Measurements from ENCODE around the gene MIB1.
A peak's percentile ranks its signal among the peaks of the same experiment; 100 is the strongest.

The MIB1 gene

DNA sequence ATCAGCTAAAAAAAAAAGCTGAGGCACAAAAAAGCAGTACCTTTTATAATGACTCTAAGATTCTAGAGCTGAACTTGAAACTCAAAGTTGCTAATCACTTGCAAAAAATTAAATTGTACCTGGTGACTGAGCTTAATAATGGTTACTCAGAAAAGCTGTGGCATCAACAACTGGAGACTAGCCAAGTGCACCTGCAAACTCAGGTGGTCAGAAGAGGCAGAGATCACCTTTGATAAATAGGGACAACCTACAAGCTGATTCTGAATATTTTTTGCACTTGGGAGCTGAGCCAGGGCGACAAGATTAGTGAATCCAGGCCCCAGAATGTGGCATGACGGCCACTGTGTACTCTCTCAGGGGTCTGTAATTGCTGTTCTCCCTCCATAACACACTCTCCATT is 39.0 kb upstream of the MIB1 start:
- peaks cover 60% of the 10 kb centered on the region for H3K79me2 ChIP-seq (ENCODE audit: low read length)
- H3K9me2 ChIP-seq (replicated peaks; ENCODE audit: insufficient read depth, low read length) = no peaks in the 10 kb centered on the region
- H3K9ac ChIP-seq (ENCODE audit: low read length) = no peak overlapping the region
- peaks cover 17% of the 10 kb centered on the region for H3K4me1 ChIP-seq (ENCODE audit: low read length)
- H3F3A ChIP-seq (ENCODE audit: insufficient read depth, low read length) = peaks cover 21% of the 10 kb centered on the region
- H2AFZ ChIP-seq (ENCODE audit: low read length) = no peak overlapping the region
- no peaks in the 10 kb centered on the region for H3K27me3 ChIP-seq (replicated peaks; ENCODE audit: insufficient read depth, low read length)
- H3K27ac ChIP-seq (ENCODE audit: low read length) = peak overlapping the region; percentile 24; the same call in 1 of the 2 replicates
- peak overlapping the region; percentile 76; the same call in 1 of the 2 replicates for H3K4me2 ChIP-seq (ENCODE audit: low read depth, low read length)
- TF ChIP-seq, protein P1, sequence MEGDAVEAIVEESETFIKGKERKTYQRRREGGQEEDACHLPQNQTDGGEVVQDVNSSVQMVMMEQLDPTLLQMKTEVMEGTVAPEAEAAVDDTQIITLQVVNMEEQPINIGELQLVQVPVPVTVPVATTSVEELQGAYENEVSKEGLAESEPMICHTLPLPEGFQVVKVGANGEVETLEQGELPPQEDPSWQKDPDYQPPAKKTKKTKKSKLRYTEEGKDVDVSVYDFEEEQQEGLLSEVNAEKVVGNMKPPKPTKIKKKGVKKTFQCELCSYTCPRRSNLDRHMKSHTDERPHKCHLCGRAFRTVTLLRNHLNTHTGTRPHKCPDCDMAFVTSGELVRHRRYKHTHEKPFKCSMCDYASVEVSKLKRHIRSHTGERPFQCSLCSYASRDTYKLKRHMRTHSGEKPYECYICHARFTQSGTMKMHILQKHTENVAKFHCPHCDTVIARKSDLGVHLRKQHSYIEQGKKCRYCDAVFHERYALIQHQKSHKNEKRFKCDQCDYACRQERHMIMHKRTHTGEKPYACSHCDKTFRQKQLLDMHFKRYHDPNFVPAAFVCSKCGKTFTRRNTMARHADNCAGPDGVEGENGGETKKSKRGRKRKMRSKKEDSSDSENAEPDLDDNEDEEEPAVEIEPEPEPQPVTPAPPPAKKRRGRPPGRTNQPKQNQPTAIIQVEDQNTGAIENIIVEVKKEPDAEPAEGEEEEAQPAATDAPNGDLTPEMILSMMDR (IDR thresholded peaks at IDR 0.05; ENCODE audit: low read length) = no peak
- peaks cover 5% of the 10 kb centered on the region; the same call in 1 of the 2 replicates for H3K36me3 ChIP-seq (replicated peaks; ENCODE audit: insufficient read depth, low read length)
- H4K20me1 ChIP-seq (ENCODE audit: insufficient read depth, low read length) = no peaks in the 10 kb centered on the region
- H3K4me3 ChIP-seq (ENCODE audit: low read length) = no peak overlapping the region
- DNase-seq = peak; percentile 33
- H3K9me3 ChIP-seq (replicated peaks; ENCODE audit: insufficient read depth, low read length) = no peaks in the 10 kb centered on the region

GRCh38 chr18:21702602-21703001 is 38.0 kb upstream of the MIB1 start:
- peak overlapping the region; percentile 19; the same call in 1 of the 2 replicates for H3K27ac ChIP-seq (ENCODE audit: low read length)
- peaks cover 21% of the 10 kb centered on the region for H3F3A ChIP-seq (ENCODE audit: insufficient read depth, low read length)
- peaks cover 17% of the 10 kb centered on the region for H3K4me1 ChIP-seq (ENCODE audit: low read length)
- no peak overlapping the region for H3K9ac ChIP-seq (ENCODE audit: low read length)
- no peaks in the 10 kb centered on the region for H4K20me1 ChIP-seq (ENCODE audit: insufficient read depth, low read length)
- no peaks in the 10 kb centered on the region for H3K9me2 ChIP-seq (replicated peaks; ENCODE audit: insufficient read depth, low read length)
- H3K9me3 ChIP-seq (replicated peaks; ENCODE audit: insufficient read depth, low read length) = no peaks in the 10 kb centered on the region
- peak overlapping the region; percentile 76 for H3K4me2 ChIP-seq (ENCODE audit: low read depth, low read length)
- no peak overlapping the region for H2AFZ ChIP-seq (ENCODE audit: low read length)
- TF ChIP-seq EZH2 (optimal IDR thresholded peaks at IDR 0.05; ENCODE audit: low read depth, low read length) (no peak), EZH2phosphoT487 (IDR thresholded peaks at IDR 0.05; ENCODE audit: low read length) (no peak)
- TF ChIP-seq, protein P1 (IDR thresholded peaks at IDR 0.05; ENCODE audit: low read length) = no peak
- peaks cover 5% of the 10 kb centered on the region; the same call in 1 of the 2 replicates for H3K36me3 ChIP-seq (replicated peaks; ENCODE audit: insufficient read depth, low read length)
- H3K4me3 ChIP-seq (ENCODE audit: low read length) = peak overlapping the region; percentile 93
- peaks cover 56% of the 10 kb centered on the region for H3K79me2 ChIP-seq (ENCODE audit: low read length)
- DNase-seq = no peak
- H3K27me3 ChIP-seq (replicated peaks; ENCODE audit: insufficient read depth, low read length) = no peaks in the 10 kb centered on the region

DNA sequence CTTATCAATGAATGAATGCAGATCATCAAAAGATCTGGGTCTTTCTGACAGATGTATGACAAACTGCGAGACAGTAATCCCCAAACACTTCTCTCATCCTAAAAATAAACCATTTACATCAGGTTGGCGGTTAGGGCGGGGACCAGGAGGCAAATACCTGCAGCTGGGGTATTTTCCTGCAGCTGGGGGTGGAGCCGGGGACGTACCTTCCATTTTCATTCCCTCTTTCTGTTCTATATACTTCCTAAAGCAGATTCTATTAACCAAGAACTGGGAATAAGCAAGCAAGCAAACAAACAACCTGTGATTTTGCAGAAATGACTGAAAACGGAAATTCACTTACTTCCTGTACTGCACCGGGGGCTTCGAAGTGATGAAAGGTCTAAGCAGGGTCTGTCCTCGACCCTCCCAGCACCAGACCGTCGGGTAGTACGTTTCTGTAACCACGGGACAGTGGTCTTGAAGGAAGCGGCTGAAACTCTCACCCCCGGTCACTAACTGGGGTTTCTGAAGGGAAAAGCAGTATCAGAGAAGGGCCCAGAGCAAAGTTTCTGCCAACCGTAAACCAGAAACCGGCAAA is 37.3 kb upstream of the MIB1 start:
- Histone ChIP-seq H3K79me2 (ENCODE audit: low read length) (peaks cover 56% of the 10 kb centered on the region), H3K9ac (ENCODE audit: low read length) (peak overlapping the region; percentile 88), H4K20me1 (ENCODE audit: insufficient read depth, low read length) (no peaks in the 10 kb centered on the region), H3K27me3 (replicated peaks; ENCODE audit: insufficient read depth, low read length) (no peaks in the 10 kb centered on the region), H3K36me3 (replicated peaks; ENCODE audit: insufficient read depth, low read length) (peaks cover 5% of the 10 kb centered on the region; the same call in 1 of the 2 replicates), H3K4me1 (ENCODE audit: low read length) (peaks cover 17% of the 10 kb centered on the region), H3K4me2 (ENCODE audit: low read depth, low read length) (peak overlapping the region; percentile 76), H3K9me2 (replicated peaks; ENCODE audit: insufficient read depth, low read length) (no peaks in the 10 kb centered on the region), H3K27ac (ENCODE audit: low read length) (peak overlapping the region; percentile 95), H3F3A (ENCODE audit: insufficient read depth, low read length) (peaks cover 21% of the 10 kb centered on the region), H2AFZ (ENCODE audit: low read length) (peak overlapping the region; percentile 93), H3K9me3 (replicated peaks; ENCODE audit: insufficient read depth, low read length) (no peaks in the 10 kb centered on the region), H3K4me3 (ENCODE audit: low read length) (peak overlapping the region; percentile 93)
- DNase-seq = peak; percentile 73
- TF ChIP-seq, protein P1 (IDR thresholded peaks at IDR 0.05; ENCODE audit: low read length) = no peak
- no peak for TF ChIP-seq EZH2 (optimal IDR thresholded peaks at IDR 0.05; ENCODE audit: low read depth, low read length)
- no peak for TF ChIP-seq EZH2phosphoT487 (IDR thresholded peaks at IDR 0.05; ENCODE audit: low read length)

All from MM.1S (cell line).